HCT116 (cell line): ENCODE measurements around the gene ERGIC2.

Experiments used
- CTCF ChIP-seq, 3 experiments: fragments of 200-600 bp in 1 of 3; sonication (generic) in 1 of 3; IDR thresholded peaks in 2 of 3; conservative IDR thresholded peaks in 1 of 3; 2 replicates each; pipeline ENCODE4 v1.5.1; 2012 to 2017; ENCODE audit warnings: low read depth in 2 of 3, low read length in 2 of 3, antibody characterized with exemption in 1 of 3, borderline replicate concordance in 1 of 3, control low read depth in 1 of 3, mild to moderate bottlenecking in 1 of 3, mixed read lengths in 1 of 3, mixed run types in 1 of 3, moderate library complexity in 1 of 3; ENCODE audit not compliant: insufficient read depth in 1 of 3
- EZH2 ChIP-seq: fragments of 200-600 bp; sonication (generic); IDR thresholded peaks from 2 replicates; pipeline ENCODE4 v1.6.1; 2017; ENCODE audit warnings: antibody characterized with exemption, mixed run types
- EZH2phosphoT487 ChIP-seq: fragments of 200-600 bp; IDR thresholded peaks from 2 replicates; pipeline ENCODE4 v1.6.1; 2018; ENCODE audit warnings: antibody characterized with exemption, borderline replicate concordance
- FOSL1 ChIP-seq: IDR thresholded peaks from 2 replicates; pipeline ENCODE4 v1.6.1; 2012; ENCODE audit warnings: low read depth
- JUND ChIP-seq: IDR thresholded peaks from 2 replicates; pipeline ENCODE4 v1.6.1; 2012
- POLR2A ChIP-seq: IDR thresholded peaks from 2 replicates; pipeline ENCODE4 v1.7.0; 2011; ENCODE audit warnings: borderline replicate concordance; ENCODE audit not compliant: insufficient read depth, insufficient read length; ENCODE audit errors: extremely low read depth
- POLR2AphosphoS5 ChIP-seq: IDR thresholded peaks from 2 replicates; pipeline ENCODE4 v1.6.1; 2011; ENCODE audit warnings: mild to moderate bottlenecking, low read depth, low read length, moderate library complexity
- RAD21 ChIP-seq: IDR thresholded peaks from 2 replicates; pipeline ENCODE4 v1.6.1; 2012; ENCODE audit warnings: low read depth, mild to moderate bottlenecking
- REST ChIP-seq: IDR thresholded peaks from 2 replicates; pipeline ENCODE4 v1.6.1; 2012; ENCODE audit warnings: low read depth
- SIN3A ChIP-seq: IDR thresholded peaks from 2 replicates; pipeline ENCODE4 v1.6.1; 2012; ENCODE audit warnings: low read depth

- TF ChIP-seq POLR2A = no peak
- no peak for TF ChIP-seq CTCF (IDR thresholded peaks at IDR 0.05 in 2 of 3, conservative IDR thresholded peaks at IDR 0.05 in 1 of 3; ENCODE audit: borderline replicate concordance in 1 of 3, insufficient read depth in 1 of 3, low read depth in 2 of 3, low read length in 2 of 3)
- no peak for TF ChIP-seq POLR2AphosphoS5
- TF ChIP-seq JUND = no peak
- TF ChIP-seq RAD21 = no peak
- TF ChIP-seq EZH2 = no peak
- no peak for TF ChIP-seq FOSL1
- no peak for TF ChIP-seq REST
- no peak for TF ChIP-seq SIN3A
- no peak for TF ChIP-seq EZH2phosphoT487
Observed at GRCh38 chr12:29416748-29417147, 35.8 kb upstream of the ERGIC2 start.
